Keratinocyte (primary cell): ENCODE measurements around the gene CTNND2. TPM values are rescaled to one million over a fixed set of nuclear protein-coding genes. Genes with fewer than 3 reads are reported as not detected.

Experiments used
- DNase-seq: peaks from one replicate; pipeline ENCODE4 v3.0.0-alpha.2; 2011; ENCODE audit warnings: low read depth, missing footprints, low spot score
- FAIRE-seq: peaks from 2 replicates; lab custom pipeline; 2011; peaks lifted over from hg19 to GRCh38; lab: Jason Lieb, UNC
- H2AFZ ChIP-seq: 2 replicates; pipeline ENCODE4 v1.6.0; 2012; ENCODE audit warnings: low read length, control low read depth, inconsistent platforms; ENCODE audit not compliant: control insufficient read depth
- H3K27ac ChIP-seq: 2 replicates; pipeline ENCODE4 v1.5.1; 2011; ENCODE audit warnings: low read length; ENCODE audit not compliant: control insufficient read depth, insufficient read depth
- H3K27me3 ChIP-seq: 3 replicates; pipeline ENCODE4 v1.6.0; 2011; ENCODE audit warnings: low read length; ENCODE audit not compliant: control insufficient read depth, insufficient read depth; ENCODE audit errors: extremely low read depth
- H3K36me3 ChIP-seq, 2 experiments: 2 replicates in 1 of 2; 3 replicates in 1 of 2; pipeline ENCODE4 v1.5.1; 2011; ENCODE audit warnings: low read length in 2 of 2, mild to moderate bottlenecking in 1 of 2; ENCODE audit not compliant: control insufficient read depth in 2 of 2, insufficient read depth in 2 of 2; ENCODE audit errors: extremely low read depth in 1 of 2
- H3K4me1 ChIP-seq: 3 replicates; pipeline ENCODE4 v1.5.1; 2011; ENCODE audit warnings: low read length; ENCODE audit not compliant: control insufficient read depth, insufficient read depth; ENCODE audit errors: extremely low read depth
- H3K4me2 ChIP-seq: 3 replicates; pipeline ENCODE4 v1.6.0; 2011; ENCODE audit warnings: low read depth, low read length; ENCODE audit not compliant: control insufficient read depth, insufficient read depth; ENCODE audit errors: extremely low read depth
- H3K4me3 ChIP-seq, 3 experiments: fragments of 200-600 bp in 1 of 3; sonication (generic) in 1 of 3; 2 replicates in 2 of 3; 3 replicates in 1 of 3; pipeline ENCODE4 v1.5.1; 2011 to 2016; ENCODE audit warnings: low read length in 3 of 3, mild to moderate bottlenecking in 3 of 3, control low read depth in 2 of 3, inconsistent platforms in 1 of 3, low read depth in 1 of 3, mixed read lengths in 1 of 3, mixed run types in 1 of 3, moderate library complexity in 1 of 3; ENCODE audit not compliant: control insufficient read depth in 2 of 3, insufficient read depth in 2 of 3; ENCODE audit errors: extremely low read depth in 1 of 3
- H3K79me2 ChIP-seq: 2 replicates; pipeline ENCODE4 v1.6.0; 2012; ENCODE audit warnings: low read length; ENCODE audit not compliant: control insufficient read depth, insufficient read depth
- H3K9ac ChIP-seq: 3 replicates; pipeline ENCODE4 v1.6.0; 2011; ENCODE audit warnings: low read length; ENCODE audit not compliant: control insufficient read depth, insufficient read depth; ENCODE audit errors: extremely low read depth
- H3K9me1 ChIP-seq: 3 replicates; pipeline ENCODE4 v1.6.0; 2011; ENCODE audit warnings: low read length; ENCODE audit not compliant: control insufficient read depth, insufficient read depth; ENCODE audit errors: extremely low read depth
- H3K9me3 ChIP-seq: 2 replicates; pipeline ENCODE4 v1.5.1; 2012; ENCODE audit warnings: low read depth, low read length; ENCODE audit not compliant: control insufficient read depth
- H4K20me1 ChIP-seq: 3 replicates; pipeline ENCODE4 v1.6.0; 2011; ENCODE audit warnings: low read length; ENCODE audit not compliant: control insufficient read depth, insufficient read depth; ENCODE audit errors: extremely low read depth
- CTCF ChIP-seq, 3 experiments: IDR thresholded peaks in 1 of 3; conservative IDR thresholded peaks in 1 of 3; optimal IDR thresholded peaks in 1 of 3; 2 replicates in 2 of 3; 3 replicates in 1 of 3; pipeline versions ENCODE3 to v1.5.1; 2011; ENCODE audit warnings: low read length in 3 of 3, mild to moderate bottlenecking in 3 of 3, moderate library complexity in 2 of 3, control low read depth in 1 of 3, inconsistent platforms in 1 of 3; ENCODE audit not compliant: insufficient read depth in 2 of 3; ENCODE audit errors: extremely low read depth in 1 of 3
- EZH2 ChIP-seq: IDR thresholded peaks from one replicate; pipeline ENCODE4 v1.6.1; 2012; ENCODE audit warnings: inconsistent platforms, mild to moderate bottlenecking, low read length, moderate library complexity
- dilution Hi-C: fragments of 300-500 bp; cut with MboI; formaldehyde crosslinking; loops from one replicate; pipeline ENCODE4 v1.7.0; 2020; ENCODE audit warnings: low sequenced_read_pairs; ENCODE audit not compliant: extremely low pct_ligation_motif_present
- polyA plus RNA-seq, 5 experiments: library from polyadenylated mRNA; depleted of rRNA in 3 of 5; stranded (reverse) in 3 of 5; stranded (forward) in 1 of 5; unstranded in 1 of 5; fragments of >200 nt; gene quantifications; 1 replicate in 1 of 5; 2 replicates in 3 of 5; 3 replicates in 1 of 5; pipeline versions ENCODE4 v1.2.1 to v1.2.3, GENCODE V29; 2011 to 2012; ENCODE audit warnings: missing spikeins in 2 of 5, low read depth in 1 of 5, low replicate concordance in 1 of 5

The CTNND2 gene
- polyA plus RNA-seq, 1 donor (not counting 4 experiments of a cell fraction or from before 2014, with no cell fraction given) = not detected

- no peaks in the 10 kb centered on the region for H3K36me3 ChIP-seq
- no peak overlapping the region for H2AFZ ChIP-seq
- H3K4me3 ChIP-seq = no peak overlapping the region
- H3K9ac ChIP-seq = no peak overlapping the region
- no peaks in the 10 kb centered on the region for H3K4me1 ChIP-seq
- dilution Hi-C loops = no loop called here
- no peaks in the 10 kb centered on the region for H4K20me1 ChIP-seq
- no peak overlapping the region for H3K4me2 ChIP-seq
- no peaks in the 10 kb centered on the region for H3K9me3 ChIP-seq
- no peak overlapping the region for H3K27ac ChIP-seq
- no peak for DNase-seq
- H3K79me2 ChIP-seq = no peaks in the 10 kb centered on the region
- H3K27me3 ChIP-seq = no peaks in the 10 kb centered on the region
- H3K9me1 ChIP-seq = no peaks in the 10 kb centered on the region
- FAIRE-seq = no peak
- TF ChIP-seq CTCF (optimal IDR thresholded peaks at IDR 0.05 in 1 of 3, IDR thresholded peaks at IDR 0.05 in 1 of 3, conservative IDR thresholded peaks at IDR 0.05 in 1 of 3; ENCODE audit: extremely low read depth in 1 of 3, insufficient read depth in 2 of 3, low read length in 3 of 3) = no peak
- no peak for TF ChIP-seq EZH2
Observed at GRCh38 chr5:10932426-10932825, 971.8 kb downstream of the CTNND2 start.

GRCh38 chr5:10927608-10928007 lies 976.6 kb downstream of the CTNND2 start:
- no peak overlapping the region for H3K4me2 ChIP-seq
- no peak overlapping the region for H3K4me3 ChIP-seq
- no peaks in the 10 kb centered on the region for H3K4me1 ChIP-seq
- no peak for TF ChIP-seq CTCF (optimal IDR thresholded peaks at IDR 0.05 in 1 of 3, IDR thresholded peaks at IDR 0.05 in 1 of 3, conservative IDR thresholded peaks at IDR 0.05 in 1 of 3; ENCODE audit: extremely low read depth in 1 of 3, insufficient read depth in 2 of 3, low read length in 3 of 3)
- no peak for TF ChIP-seq EZH2
- H3K9me3 ChIP-seq = no peaks in the 10 kb centered on the region
- H4K20me1 ChIP-seq = no peaks in the 10 kb centered on the region
- dilution Hi-C loops = no loop called here
- H3K36me3 ChIP-seq = no peaks in the 10 kb centered on the region
- H3K79me2 ChIP-seq = no peaks in the 10 kb centered on the region
- FAIRE-seq = no peak
- H3K9me1 ChIP-seq = no peaks in the 10 kb centered on the region
- no peak for DNase-seq
- H3K9ac ChIP-seq = no peak overlapping the region
- H2AFZ ChIP-seq = no peak overlapping the region
- H3K27ac ChIP-seq = no peak overlapping the region
- H3K27me3 ChIP-seq = no peaks in the 10 kb centered on the region
